ENCODE measurements around the gene PCID2. TPM values are rescaled to one million over a fixed set of nuclear protein-coding genes. Genes with fewer than 3 reads are reported as not detected.

The PCID2 gene
- total and polyA plus RNA-seq, 2 donors (not counting 1 experiment from before 2014, with no cell fraction given): 52.2 to 61.1 TPM

DNA sequence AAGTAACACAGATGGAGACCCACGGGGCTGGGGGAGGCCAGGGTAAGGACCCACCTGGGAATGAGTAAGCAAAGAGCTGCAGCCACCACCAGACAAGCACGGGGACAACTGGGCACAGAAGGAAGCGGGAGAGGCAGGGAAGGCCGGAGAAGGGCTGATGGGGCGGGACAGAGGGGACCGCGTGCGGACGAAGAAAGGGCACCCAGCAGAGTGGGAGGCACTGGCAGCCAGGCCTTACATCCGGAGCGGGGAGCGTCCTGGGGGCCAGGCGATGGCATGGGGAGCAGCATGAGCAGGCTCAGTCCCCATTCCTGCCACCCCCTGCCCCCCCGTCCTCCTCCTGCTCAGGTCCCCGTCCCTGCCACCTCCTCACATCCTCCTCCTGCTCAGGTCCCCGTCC is 47.0 kb downstream of the PCID2 start:
- 53% methylated on average over 13 of the region's 16 CpGs for WGBS (ENCODE audit: insufficient coverage)
- no peak overlapping the region for H3K27ac Mint-ChIP-seq
- H3K27ac ChIP-seq (ENCODE audit: low read length in 2 of 2): no peak overlapping the region

DNA sequence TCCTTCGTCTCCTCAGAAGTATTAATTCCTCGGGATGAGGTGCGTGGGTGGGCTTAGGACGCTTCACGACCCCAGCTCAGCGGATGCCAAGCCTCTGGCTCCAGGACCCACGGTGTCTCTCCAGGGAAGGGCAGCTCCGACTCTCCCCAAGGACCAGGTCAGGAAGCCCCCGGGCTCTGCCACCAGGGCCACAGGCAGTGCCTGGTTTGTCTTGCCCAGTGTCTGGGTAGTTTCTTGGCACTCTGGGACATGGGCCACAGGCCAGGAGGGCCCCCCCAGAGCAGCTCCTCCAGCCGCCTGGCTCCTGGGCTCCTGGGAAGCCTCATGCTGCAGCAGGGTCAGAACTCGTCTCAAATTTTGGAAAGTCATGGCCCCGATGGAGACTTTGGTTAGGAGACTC is 47.5 kb downstream of the PCID2 start:
- ATAC-seq (ENCODE audit: low read depth) (no peak), DNase-seq (no peak)
- no peaks in the 10 kb centered on the region for H4K20me1 ChIP-seq (ENCODE audit: control insufficient read depth, insufficient read depth, low read length, poor library complexity, severe bottlenecking)
- no peak overlapping the region for H3K9ac ChIP-seq (ENCODE audit: low read length)
- H3K27me3 Mint-ChIP-seq: peaks cover 4% of the 10 kb centered on the region
- no peaks in the 10 kb centered on the region for H3K9me3 Mint-ChIP-seq (ENCODE audit: insufficient read depth)
- peaks cover 0 to 10% of the 10 kb centered on the region in 2 donors for H3K4me1 ChIP-seq (ENCODE audit: control insufficient read depth in 2 of 2, insufficient read depth in 2 of 2, low read length in 2 of 2)
- ChIA-PET CTCF (no interaction called here), POLR2A (no interaction called here)
- H3K27ac Mint-ChIP-seq: no peak overlapping the region
- intact Hi-C loops (cut with micrococcal nuclease): no loop called here
- H3K27me3 ChIP-seq (replicated peaks in 1 of 4; ENCODE audit: control extremely low read depth in 1 of 4, control insufficient read depth in 3 of 4, insufficient read depth in 4 of 4, low read length in 3 of 4): peaks cover 0 to 37% (median 3%) of the 10 kb centered on the region in 4 experiments
- H3K4me2 ChIP-seq (replicated peaks; ENCODE audit: low read depth, low read length, poor library complexity, severe bottlenecking): no peak overlapping the region
- H3K4me3 Mint-ChIP-seq: no peak overlapping the region
- H3K36me3 ChIP-seq (replicated peaks in 1 of 2; ENCODE audit: control extremely low read depth in 1 of 2, control insufficient read depth in 1 of 2, extremely low read depth in 1 of 2, insufficient read depth in 2 of 2, low read length in 1 of 2): no peaks in the 10 kb centered on the region
- H3K4me3 ChIP-seq (ENCODE audit: control extremely low read depth in 1 of 5, extremely low read depth in 1 of 5, insufficient read depth in 1 of 5, low read depth in 2 of 5, low read length in 4 of 5): no peak overlapping the region
- H3K9me3 ChIP-seq (ENCODE audit: control extremely low read depth in 1 of 3, control insufficient read depth in 2 of 3, insufficient read depth in 1 of 3, low read length in 2 of 3): peaks cover 0 to 7% (median 0%) of the 10 kb centered on the region in 3 donors
- no peak overlapping the region for H3K27ac ChIP-seq (ENCODE audit: low read length in 2 of 2)
- H3K79me2 ChIP-seq (ENCODE audit: control insufficient read depth, insufficient read depth, low read length): no peaks in the 10 kb centered on the region
- peaks cover 9% of the 10 kb centered on the region for H3K4me1 Mint-ChIP-seq
- H2AFZ ChIP-seq (ENCODE audit: insufficient read depth, low read depth, low read length, poor library complexity, severe bottlenecking): no peak overlapping the region
- no peak for TF ChIP-seq EZH2 (IDR thresholded peaks at IDR 0.05; ENCODE audit: borderline replicate concordance, insufficient read depth, low read depth, low read length, poor library complexity, severe bottlenecking)
- TF ChIP-seq, protein P1, sequence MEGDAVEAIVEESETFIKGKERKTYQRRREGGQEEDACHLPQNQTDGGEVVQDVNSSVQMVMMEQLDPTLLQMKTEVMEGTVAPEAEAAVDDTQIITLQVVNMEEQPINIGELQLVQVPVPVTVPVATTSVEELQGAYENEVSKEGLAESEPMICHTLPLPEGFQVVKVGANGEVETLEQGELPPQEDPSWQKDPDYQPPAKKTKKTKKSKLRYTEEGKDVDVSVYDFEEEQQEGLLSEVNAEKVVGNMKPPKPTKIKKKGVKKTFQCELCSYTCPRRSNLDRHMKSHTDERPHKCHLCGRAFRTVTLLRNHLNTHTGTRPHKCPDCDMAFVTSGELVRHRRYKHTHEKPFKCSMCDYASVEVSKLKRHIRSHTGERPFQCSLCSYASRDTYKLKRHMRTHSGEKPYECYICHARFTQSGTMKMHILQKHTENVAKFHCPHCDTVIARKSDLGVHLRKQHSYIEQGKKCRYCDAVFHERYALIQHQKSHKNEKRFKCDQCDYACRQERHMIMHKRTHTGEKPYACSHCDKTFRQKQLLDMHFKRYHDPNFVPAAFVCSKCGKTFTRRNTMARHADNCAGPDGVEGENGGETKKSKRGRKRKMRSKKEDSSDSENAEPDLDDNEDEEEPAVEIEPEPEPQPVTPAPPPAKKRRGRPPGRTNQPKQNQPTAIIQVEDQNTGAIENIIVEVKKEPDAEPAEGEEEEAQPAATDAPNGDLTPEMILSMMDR (IDR thresholded peaks at IDR 0.05): no peak
- WGBS (ENCODE audit: insufficient coverage): 79% methylated on average over 12 of the region's 12 CpGs

More for the DNA sequence above, 47.0 kb downstream of the PCID2 start:
- ATAC-seq (ENCODE audit: low read depth) (no peak), DNase-seq (no peak)
- no peaks in the 10 kb centered on the region for H3K9me3 Mint-ChIP-seq (ENCODE audit: insufficient read depth)
- Histone ChIP-seq H4K20me1 (ENCODE audit: control insufficient read depth, insufficient read depth, low read length, poor library complexity, severe bottlenecking) (no peaks in the 10 kb centered on the region), H3K36me3 (replicated peaks in 1 of 2; ENCODE audit: control extremely low read depth in 1 of 2, control insufficient read depth in 1 of 2, extremely low read depth in 1 of 2, insufficient read depth in 2 of 2, low read length in 1 of 2) (no peaks in the 10 kb centered on the region), H3K9me3 (ENCODE audit: control extremely low read depth in 1 of 3, control insufficient read depth in 2 of 3, insufficient read depth in 1 of 3, low read length in 2 of 3) (peaks cover 0 to 4% (median 0%) of the 10 kb centered on the region in 3 donors), H2AFZ (ENCODE audit: insufficient read depth, low read depth, low read length, poor library complexity, severe bottlenecking) (no peak overlapping the region), H3K4me1 (ENCODE audit: control insufficient read depth in 2 of 2, insufficient read depth in 2 of 2, low read length in 2 of 2) (peaks cover 0 to 10% of the 10 kb centered on the region in 2 donors), H3K27me3 (replicated peaks in 1 of 4; ENCODE audit: control extremely low read depth in 1 of 4, control insufficient read depth in 3 of 4, insufficient read depth in 4 of 4, low read length in 3 of 4) (peaks cover 0 to 37% (median 3%) of the 10 kb centered on the region in 4 experiments), H3K79me2 (ENCODE audit: control insufficient read depth, insufficient read depth, low read length) (no peaks in the 10 kb centered on the region), H3K4me3 (ENCODE audit: control extremely low read depth in 1 of 5, extremely low read depth in 1 of 5, insufficient read depth in 1 of 5, low read depth in 2 of 5, low read length in 4 of 5) (no peak overlapping the region), H3K9ac (ENCODE audit: low read length) (no peak overlapping the region), H3K4me2 (replicated peaks; ENCODE audit: low read depth, low read length, poor library complexity, severe bottlenecking) (no peak overlapping the region)
- intact Hi-C loops (cut with micrococcal nuclease): no loop called here
- POLR2A ChIA-PET: no interaction called here
- H3K4me1 Mint-ChIP-seq: peaks cover 9% of the 10 kb centered on the region
- no peak overlapping the region for H3K4me3 Mint-ChIP-seq
- H3K27me3 Mint-ChIP-seq: peaks cover 4% of the 10 kb centered on the region
- TF ChIP-seq, protein P1 (IDR thresholded peaks at IDR 0.05): no peak
- no peak for TF ChIP-seq EZH2 (IDR thresholded peaks at IDR 0.05; ENCODE audit: borderline replicate concordance, insufficient read depth, low read depth, low read length, poor library complexity, severe bottlenecking)
- CTCF ChIA-PET: no interaction called here
